ENCODE measurements around the gene S100Z.

Gene S100Z

DNA sequence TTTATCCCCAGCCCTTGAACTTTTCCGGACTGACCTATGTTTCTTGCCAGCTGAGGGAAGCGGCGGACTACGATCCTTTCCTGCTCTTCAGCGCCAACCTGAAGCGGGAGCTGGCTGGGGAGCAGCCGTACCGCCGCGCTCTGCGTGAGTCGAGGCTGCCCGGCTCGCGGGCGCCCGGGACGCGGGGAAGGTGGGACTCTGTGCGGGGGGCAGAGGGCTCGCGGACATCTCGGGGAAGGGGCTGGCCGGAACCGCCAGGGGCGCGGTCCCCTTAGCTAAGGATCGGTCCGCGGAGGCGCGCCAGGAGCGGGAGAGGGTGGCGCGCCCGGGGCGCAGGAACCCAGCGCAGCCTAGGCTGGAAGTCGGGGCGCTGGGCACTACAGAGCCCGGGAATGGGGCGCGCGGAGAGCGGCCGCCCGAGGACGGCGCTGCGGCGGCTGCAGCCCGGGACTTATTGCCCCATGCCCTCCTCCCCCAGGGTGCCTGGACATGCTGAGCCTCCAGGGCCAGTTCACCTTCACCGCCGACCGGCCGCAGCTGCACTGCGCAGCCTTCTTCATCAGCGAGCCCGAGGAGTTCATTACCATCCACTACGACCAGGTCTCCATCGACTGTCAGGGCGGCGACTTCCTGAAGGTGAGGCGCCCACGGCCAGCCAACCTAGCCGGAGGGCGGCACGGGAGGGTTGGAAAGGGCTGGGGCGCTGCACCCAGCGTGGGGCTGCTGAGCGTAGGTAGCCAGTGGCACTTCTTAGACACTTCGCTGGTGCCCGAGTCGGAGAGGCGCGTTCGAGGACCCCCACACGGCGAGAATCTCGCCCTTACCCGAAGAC, 104.0 kb downstream of the S100Z start:
- DNase-seq (ENCODE audit: low read depth) = no peak

DNA sequence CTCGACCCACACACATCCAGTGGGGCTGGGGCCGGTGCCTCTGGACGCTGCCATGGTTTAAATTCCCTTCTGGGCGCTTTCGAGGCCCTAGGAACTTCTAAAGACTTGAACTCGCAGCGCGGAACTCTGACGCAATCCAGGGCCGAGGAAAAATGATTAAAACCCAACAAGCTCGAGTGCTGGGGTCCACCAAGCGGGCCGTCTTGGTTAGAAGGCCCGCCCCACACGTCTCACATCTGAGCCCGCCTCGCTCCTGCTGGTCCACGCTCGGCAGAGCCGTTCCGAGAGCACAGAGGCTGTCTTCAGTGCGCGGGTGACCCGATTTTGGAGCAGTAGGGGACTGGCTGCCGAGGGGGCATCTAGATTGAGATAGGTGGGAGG, 104.6 kb downstream of the S100Z start:
- DNase-seq (ENCODE audit: low read depth) = no peak

- DNase-seq (ENCODE audit: low read depth) = no peak
These were observed 106.2 kb downstream of the S100Z start for GRCh38 chr5:76956033-76956432.

DNA sequence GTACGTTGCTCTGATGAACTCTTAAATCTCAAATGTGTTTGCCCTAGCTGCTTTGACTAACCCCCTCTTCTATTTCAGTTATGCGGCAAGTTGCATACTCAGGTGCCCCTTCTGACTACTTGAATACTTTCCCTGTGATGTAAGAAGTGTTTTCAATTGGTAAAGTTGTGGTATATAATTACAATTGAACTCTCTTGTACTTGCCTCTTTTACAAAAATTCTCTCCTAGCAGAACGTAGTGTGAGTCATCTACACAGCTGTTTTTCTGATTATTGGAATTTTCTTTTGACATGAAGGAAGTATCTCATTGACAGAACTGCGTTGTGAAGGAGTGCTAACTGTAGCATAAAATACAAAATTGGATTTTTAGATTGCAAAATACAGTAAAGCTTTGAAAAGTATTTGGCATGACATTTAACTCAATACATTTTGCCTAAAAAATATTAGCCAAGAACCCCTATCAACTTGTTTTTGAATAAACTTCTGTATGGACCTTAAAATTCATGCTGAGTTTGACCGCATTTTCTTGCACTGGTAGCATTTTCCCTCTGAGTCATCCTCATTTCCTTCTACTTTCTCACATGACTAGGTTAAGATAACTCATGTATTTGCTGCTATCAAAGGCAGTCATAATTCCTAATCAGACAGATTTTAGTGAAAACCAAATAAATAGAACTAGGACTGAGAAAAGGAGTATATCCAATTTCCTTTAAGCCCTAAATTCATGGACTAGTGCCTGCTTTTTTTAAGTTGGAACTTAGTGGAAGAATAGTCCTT, 109.4 kb downstream of the S100Z start:
- peak; percentile 52 for DNase-seq (ENCODE audit: low read depth)

- DNase-seq (ENCODE audit: low read depth) = no peak
These were observed 110.3 kb downstream of the S100Z start for GRCh38 chr5:76960004-76960625.

DNA sequence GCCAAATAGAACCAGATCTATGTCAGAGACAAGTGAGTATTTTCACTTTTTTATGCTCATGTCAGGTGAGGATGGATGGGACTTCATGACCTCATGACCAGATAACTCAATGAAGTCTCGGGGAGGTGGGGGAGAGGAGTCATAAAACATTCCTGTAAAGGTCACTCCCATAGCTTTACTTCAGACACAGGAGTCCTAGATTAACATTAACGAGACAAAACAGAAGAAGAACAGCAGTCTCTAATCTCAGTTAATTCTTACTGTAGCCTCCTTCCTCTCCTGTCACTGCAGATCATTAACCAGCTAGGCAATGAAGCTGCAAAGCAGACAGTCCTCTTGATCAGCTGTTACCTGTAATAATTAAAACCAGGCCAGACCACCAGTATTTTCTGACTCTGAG, 114.2 kb downstream of the S100Z start:
- no peak for DNase-seq (ENCODE audit: low read depth)

Measured in EH (cell line).